GM21529 (cell line): ENCODE data around the gene POU3F1.
A peak's percentile ranks its signal among the peaks of the same experiment; 100 is the strongest.

Source experiments
- ATAC-seq: cut with Tn5 transposase; IDR thresholded peaks from one replicate; pipeline ENCODE4 v1.9.1; 2021; ENCODE audit not compliant: unreplicated experiment

POU3F1 gene

DNA sequence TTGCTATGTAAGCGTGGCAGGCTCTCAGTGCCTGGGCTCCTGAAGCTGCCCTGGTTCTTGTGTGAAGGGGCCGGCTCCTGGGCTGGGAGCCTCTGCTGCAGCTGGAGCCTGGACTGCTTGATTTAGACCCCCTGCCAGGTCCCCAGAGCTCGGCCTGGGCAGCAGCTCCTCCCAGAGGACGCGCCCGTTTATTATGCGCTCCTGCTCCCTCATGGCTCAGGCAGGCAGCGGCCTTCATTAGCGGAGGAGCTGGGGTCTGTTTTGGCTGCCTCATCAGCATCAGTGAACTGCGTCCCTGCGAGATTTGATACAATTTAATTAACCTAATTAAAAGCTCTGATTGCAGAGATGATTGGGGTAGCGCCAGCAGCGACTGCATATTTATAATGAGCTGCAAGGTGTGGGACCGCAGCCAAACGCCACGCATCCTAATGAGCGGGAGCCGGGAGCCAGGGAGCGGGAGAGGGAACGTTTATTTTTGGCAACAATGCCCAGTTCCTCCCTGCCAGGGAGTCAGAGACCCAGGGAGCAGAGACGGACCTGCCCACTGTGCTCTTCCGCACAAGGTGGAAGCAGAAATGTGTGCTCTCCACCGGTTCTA lies 17.4 kb downstream of the POU3F1 start:
- ATAC-seq, result no peak

- ATAC-seq, result no peak
Measured at GRCh38 chr1:38028671-38029070, 17.9 kb downstream of the POU3F1 start.

DNA sequence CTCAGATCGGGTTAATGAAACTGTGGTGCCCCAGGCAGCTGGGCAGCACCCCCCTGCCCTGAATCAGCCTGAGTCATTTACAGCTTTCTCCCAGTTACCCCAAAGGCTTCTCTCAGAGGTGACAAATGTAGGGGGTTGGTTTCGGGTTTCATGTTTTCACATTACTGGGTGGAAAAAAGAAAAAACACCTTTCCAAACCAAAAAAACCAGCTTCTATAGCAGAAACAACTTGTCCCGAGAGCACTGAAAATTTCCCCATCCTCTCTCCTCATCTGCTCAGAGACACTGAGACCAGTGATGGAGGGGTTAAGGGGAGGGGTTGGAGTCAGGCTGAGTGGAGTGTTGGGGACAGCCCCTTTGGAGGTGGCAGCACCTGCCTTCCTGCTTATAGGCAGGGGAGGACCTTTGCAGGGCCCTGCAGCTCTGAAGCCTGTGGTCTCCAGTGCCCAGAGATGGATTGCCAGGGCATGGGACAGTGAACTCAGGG lies 18.4 kb downstream of the POU3F1 start:
- peak; percentile 74 for ATAC-seq

- ATAC-seq, result no peak
Measured at GRCh38 chr1:38027201-38028104, 19.1 kb downstream of the POU3F1 start.

GRCh38 chr1:38026592-38027200 lies 19.9 kb downstream of the POU3F1 start:
- no peak for ATAC-seq

DNA sequence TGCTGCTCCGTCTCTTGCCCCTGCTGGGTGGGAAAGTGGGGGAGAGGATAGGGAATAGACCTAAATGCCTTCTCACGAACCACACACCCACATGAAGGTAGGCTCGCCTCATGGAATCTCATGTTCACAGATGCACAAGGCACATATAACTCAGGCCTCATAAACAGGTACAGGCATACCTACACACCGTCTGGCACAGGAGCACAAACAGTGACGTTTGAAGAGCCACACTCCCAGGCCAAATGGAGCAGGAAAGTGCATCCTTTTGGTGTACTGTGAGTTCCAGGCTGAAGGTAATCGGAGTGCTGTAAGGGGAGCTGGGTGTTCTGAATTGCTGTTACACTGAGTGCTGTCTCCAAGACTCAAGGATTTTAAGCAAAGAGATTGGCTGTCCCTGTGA lies 20.9 kb downstream of the POU3F1 start:
- no peak for ATAC-seq

DNA sequence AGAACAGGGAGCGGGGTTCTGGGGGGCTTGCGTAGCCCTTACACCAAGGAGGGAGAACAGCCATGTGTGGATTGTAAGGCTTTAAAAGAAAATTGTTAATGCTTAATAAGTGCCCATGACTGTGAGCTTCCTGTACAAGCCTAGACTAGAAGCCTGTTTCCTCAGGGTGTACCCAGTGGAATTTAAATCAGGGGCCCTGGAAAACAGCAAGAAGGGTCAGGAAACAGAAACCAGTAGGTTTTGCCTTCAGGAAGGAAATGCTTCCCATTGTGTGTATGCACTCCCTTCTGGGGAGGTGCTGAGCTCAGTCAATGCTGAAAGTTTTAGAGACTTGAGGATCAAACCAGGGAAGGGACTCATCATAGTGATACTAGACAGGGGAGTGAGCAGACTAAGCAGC lies 21.4 kb downstream of the POU3F1 start:
- no peak for ATAC-seq

DNA sequence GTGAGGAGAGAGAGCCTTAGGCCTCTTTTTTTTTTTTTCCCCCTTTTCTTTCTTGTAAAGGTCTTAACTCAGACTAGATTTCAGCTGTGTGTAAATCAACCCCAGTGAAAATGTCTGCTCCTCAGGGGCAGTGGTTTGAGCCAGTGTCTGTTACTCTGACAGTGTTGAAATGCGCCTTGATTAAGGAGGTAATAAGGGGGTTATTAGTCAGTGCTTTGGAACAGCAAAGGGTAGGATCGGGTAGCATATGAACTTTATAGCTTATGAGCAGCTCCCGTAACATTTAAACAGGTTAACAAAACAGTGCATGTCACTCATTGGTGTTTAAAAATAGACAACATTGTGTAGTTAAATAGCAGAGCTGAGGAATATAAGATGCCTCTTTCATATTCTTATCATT lies 23.8 kb downstream of the POU3F1 start:
- ATAC-seq, result no peak

GRCh38 chr1:38021969-38022368 lies 24.6 kb downstream of the POU3F1 start:
- ATAC-seq, result no peak

GRCh38 chr1:38020396-38020795 lies 26.2 kb downstream of the POU3F1 start:
- ATAC-seq, result no peak

- ATAC-seq, result no peak
Measured at GRCh38 chr1:38018864-38019343, 27.7 kb downstream of the POU3F1 start.

GRCh38 chr1:38015978-38016725 lies 30.4 kb downstream of the POU3F1 start:
- no peak for ATAC-seq

GRCh38 chr1:38014724-38015424 lies 31.7 kb downstream of the POU3F1 start:
- no peak for ATAC-seq

DNA sequence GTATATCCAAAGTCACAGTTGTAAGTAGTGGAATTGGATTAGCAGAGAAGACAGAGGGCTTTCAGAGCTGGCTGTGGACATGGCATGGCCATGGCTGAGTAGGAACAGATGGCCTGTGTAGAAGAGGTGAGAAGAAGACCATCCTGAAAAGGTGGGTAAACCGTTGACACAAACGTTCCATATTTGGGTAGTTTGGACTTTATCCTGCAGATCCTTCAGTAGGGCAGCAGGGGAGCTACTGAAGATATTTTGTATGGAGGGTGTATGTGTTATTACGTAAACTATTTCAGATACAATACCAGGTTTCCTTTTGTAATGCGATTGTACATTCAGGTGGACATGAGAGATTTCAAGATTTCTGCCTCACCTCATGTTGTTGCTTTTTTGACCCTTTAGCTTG lies 32.4 kb downstream of the POU3F1 start:
- no peak for ATAC-seq

- ATAC-seq, result no peak
Measured at GRCh38 chr1:38013227-38013622, 33.4 kb downstream of the POU3F1 start.

GRCh38 chr1:38012363-38013226 lies 34.0 kb downstream of the POU3F1 start, which contains the start of gene UTP11:
Gene UTP11 (plus strand): TSS chr1:38012734. CDS start chr1:38012803, 69 bp downstream.
- peak; percentile 97 for ATAC-seq

DNA sequence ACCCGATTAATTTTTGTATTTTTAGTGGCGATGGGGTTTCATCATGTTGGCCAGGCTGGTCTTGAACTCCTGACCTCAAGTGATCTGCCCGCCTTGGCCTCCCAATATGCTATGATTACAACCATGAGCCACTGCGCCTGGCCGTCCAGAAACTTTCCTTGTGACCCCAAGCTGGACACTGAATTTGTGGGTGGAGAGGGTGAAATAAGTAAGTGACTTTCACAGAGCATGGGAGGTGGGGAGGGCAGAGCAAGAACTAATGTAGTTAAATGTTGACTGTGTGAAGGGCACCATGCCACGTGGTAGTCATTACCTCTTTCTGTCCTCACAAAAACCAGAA lies 36.8 kb downstream of the POU3F1 start:
- no peak for ATAC-seq

- ATAC-seq, result no peak
Measured at GRCh38 chr1:38009088-38009840, 37.3 kb downstream of the POU3F1 start.
